Epithelial cell of prostate (primary cell): ENCODE results near the gene SENP1.

Source experiments
- DNase-seq: peaks from one replicate; pipeline ENCODE4 v3.0.0-alpha.2; 2011; ENCODE audit warnings: low read depth, low spot score
- H3K27ac ChIP-seq: fragments of 450-650 bp; 2 replicates; pipeline ENCODE4 v1.5.1; 2017; ENCODE audit warnings: mild to moderate bottlenecking

Gene SENP1

GRCh38 chr12:48004053-48004941 is 101.6 kb downstream of the SENP1 start, which contains the start of gene COL2A1:
Gene COL2A1 (minus strand): TSS chr12:48004476. CDS start chr12:48004321, 155 bp downstream.
- no peak for DNase-seq
- H3K27ac ChIP-seq: no peak within 1 kb of the TSS

GRCh38 chr12:48003226-48004052 is 102.4 kb downstream of the SENP1 start:
- no peak overlapping the region for H3K27ac ChIP-seq
- no peak for DNase-seq

GRCh38 chr12:48002773-48003218 is 103.1 kb downstream of the SENP1 start:
- H3K27ac ChIP-seq: no peak overlapping the region
- no peak for DNase-seq

GRCh38 chr12:48002414-48002730 is 103.5 kb downstream of the SENP1 start:
- no peak for DNase-seq
- no peak overlapping the region for H3K27ac ChIP-seq

- H3K27ac ChIP-seq: peak overlapping the region; percentile 74
- DNase-seq: no peak
Measured at GRCh38 chr12:48001505-48002413, 104.1 kb downstream of the SENP1 start.

GRCh38 chr12:48000878-48001504 is 104.9 kb downstream of the SENP1 start:
- DNase-seq: peak; percentile 76
- H3K27ac ChIP-seq: peak overlapping the region; percentile 74

- no peak for DNase-seq
- no peak overlapping the region for H3K27ac ChIP-seq
Measured at GRCh38 chr12:47999816-48000215, 106.1 kb downstream of the SENP1 start.

GRCh38 chr12:47997321-47997720 is 108.6 kb downstream of the SENP1 start:
- DNase-seq: peak; percentile 8

GRCh38 chr12:47995981-47996401 is 109.9 kb downstream of the SENP1 start:
- no peak overlapping the region for H3K27ac ChIP-seq
- no peak for DNase-seq

More at GRCh38 chr12:47997321-47997720, 108.6 kb downstream of the SENP1 start:
- H3K27ac ChIP-seq: no peak overlapping the region

GRCh38 chr12:47993491-47993890 is 112.4 kb downstream of the SENP1 start:
- no peak for DNase-seq
- H3K27ac ChIP-seq: no peak overlapping the region
